ENCODE measurements around the gene MINDY4.
A peak's percentile ranks its signal among the peaks of the same experiment; 100 is the strongest.

The MINDY4 gene

DNA sequence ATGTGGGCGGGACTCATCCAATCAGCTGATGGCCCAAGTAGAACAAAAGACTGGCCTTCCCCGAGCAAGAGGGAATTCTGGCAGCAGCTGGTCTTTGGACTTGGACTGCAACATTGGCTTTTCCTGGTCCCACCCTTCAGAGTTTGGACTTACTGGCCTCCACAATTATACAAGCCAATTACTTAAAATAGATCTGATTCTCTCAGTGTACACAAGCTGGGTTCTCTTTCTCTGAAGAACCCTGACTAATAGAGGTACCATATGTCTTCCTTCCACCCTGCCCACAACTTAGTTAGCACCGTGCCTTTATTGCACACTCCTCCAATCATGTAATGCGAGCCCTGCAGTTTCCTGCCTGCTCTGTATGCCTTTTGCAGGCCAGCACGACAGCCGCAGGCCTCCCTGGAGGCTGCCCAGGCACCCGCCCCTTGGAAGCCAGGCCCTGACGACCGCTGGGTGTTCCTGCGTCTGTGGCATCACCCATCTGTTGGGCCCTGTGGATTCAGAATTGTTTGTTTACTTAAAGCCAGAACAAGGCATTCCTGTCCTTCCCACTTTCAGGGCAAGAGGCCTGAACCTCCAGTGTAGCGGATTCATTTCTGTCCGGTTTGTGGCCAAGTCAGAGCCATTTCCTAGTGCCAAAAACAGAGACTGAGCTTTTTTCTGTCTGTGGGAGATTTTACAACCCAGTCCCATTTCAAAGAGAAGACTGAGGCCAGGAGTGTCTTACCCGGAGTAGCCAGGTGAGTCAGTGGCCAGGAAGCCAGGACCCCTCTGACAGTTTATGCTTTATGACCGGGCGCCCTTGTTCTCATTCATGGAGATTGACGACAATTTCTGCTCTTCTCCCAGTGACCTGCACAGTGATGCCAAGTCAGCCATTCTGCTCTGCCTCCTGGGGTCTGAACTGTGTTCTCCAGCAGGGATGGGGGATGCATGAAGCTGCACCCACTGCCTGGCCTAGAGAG lies 20.2 kb upstream of the MINDY4 start:
- TF ChIP-seq, protein P1, sequence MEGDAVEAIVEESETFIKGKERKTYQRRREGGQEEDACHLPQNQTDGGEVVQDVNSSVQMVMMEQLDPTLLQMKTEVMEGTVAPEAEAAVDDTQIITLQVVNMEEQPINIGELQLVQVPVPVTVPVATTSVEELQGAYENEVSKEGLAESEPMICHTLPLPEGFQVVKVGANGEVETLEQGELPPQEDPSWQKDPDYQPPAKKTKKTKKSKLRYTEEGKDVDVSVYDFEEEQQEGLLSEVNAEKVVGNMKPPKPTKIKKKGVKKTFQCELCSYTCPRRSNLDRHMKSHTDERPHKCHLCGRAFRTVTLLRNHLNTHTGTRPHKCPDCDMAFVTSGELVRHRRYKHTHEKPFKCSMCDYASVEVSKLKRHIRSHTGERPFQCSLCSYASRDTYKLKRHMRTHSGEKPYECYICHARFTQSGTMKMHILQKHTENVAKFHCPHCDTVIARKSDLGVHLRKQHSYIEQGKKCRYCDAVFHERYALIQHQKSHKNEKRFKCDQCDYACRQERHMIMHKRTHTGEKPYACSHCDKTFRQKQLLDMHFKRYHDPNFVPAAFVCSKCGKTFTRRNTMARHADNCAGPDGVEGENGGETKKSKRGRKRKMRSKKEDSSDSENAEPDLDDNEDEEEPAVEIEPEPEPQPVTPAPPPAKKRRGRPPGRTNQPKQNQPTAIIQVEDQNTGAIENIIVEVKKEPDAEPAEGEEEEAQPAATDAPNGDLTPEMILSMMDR (IDR thresholded peaks at IDR 0.05) = no peak
- Histone ChIP-seq H3K4me3 (peak overlapping the region; percentile 71), H3K27ac (peak overlapping the region; percentile 75 to 94)
- DNase-seq (ENCODE audit: low spot score) = peak; percentile 92

DNA sequence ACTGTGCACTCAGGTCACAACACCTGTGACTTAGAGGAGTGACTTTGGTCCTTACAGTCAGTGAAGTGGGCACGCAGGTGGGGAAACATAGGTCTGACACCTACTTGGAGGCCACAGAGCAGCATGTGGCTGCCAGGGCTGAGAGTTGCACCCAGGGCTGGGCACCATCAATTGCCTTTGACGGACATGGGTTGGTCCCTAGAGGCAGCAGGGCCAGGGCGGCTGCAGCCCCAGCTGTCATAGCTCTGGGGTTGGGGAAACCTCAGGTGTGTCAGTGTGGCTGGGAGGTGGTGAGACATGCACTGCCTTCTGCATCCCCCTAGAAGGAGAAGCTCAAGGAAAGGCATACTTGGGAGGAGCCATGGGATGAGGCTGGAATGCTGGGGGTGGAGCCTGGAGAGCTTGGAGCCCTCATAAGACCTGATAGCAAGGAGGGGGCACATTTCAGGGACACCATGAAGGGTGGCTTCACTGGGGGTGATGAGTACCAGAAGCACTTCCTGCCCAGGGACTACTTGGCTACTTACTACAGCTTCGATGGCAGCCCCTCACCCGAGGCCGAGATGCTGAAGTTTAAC lies 19.4 kb upstream of the MINDY4 start, which contains the start of gene INMT:
INMT (plus strand) TSS at position 440 of the 578 bp plus-strand sequence; CDS start at position 456, 16 bp downstream.
- peak within 1 kb of the TSS; percentile 75 to 94 for H3K27ac ChIP-seq
- TF ChIP-seq, protein P1 (IDR thresholded peaks at IDR 0.05) = no peak
- DNase-seq (ENCODE audit: low spot score) = no peak
- H3K4me3 ChIP-seq = peak within 1 kb of the TSS; percentile 71

DNA sequence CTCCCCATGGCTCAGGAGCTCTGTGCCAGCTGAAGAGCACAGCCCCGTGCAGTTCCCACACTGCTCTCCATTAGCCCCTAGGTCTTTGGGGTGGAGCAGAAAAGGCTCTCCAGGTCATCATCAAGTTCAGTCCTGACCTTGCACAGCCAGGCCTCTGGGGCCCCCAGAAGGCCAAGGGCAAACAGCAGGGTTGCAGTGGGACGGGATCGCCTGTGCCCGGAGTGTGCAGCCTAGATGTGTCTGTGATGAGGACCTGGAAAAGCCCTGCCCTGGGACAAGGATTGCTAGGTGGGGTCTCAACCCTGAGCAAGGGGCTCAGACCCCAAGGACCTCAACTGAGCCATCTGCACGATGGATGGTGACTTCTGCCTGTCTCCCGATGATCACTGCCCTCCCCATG lies 18.7 kb upstream of the MINDY4 start:
- H3K27ac ChIP-seq = peak overlapping the region; percentile 75 to 94
- DNase-seq (ENCODE audit: low spot score) = no peak
- H3K4me3 ChIP-seq = peak overlapping the region; percentile 71
- TF ChIP-seq, protein P1 (IDR thresholded peaks at IDR 0.05) = no peak

DNA sequence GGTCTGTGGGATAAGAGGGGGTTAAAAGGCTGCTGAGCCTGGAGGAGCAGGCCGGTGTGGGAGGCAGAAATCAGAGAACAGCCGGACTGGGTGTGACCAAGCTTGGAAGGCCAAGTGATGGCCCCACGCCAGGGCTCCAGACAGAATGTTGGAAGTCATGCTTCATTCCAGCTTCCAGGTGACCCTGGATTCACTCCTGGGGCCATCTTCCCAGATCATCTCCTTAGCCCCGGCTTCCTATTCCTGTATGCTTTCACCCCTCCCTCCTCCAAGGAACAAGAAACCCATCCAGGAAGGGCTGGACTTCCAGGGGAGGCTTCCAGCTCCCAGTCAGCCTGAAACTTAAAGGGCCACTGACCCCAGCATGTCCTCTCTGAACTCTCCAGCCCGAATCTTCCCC lies 18.2 kb upstream of the MINDY4 start:
- peak overlapping the region; percentile 71 for H3K4me3 ChIP-seq
- peak; percentile 84 for DNase-seq (ENCODE audit: low spot score)
- TF ChIP-seq, protein P1 (IDR thresholded peaks at IDR 0.05) = no peak
- peak overlapping the region; percentile 75 to 94 for H3K27ac ChIP-seq

DNA sequence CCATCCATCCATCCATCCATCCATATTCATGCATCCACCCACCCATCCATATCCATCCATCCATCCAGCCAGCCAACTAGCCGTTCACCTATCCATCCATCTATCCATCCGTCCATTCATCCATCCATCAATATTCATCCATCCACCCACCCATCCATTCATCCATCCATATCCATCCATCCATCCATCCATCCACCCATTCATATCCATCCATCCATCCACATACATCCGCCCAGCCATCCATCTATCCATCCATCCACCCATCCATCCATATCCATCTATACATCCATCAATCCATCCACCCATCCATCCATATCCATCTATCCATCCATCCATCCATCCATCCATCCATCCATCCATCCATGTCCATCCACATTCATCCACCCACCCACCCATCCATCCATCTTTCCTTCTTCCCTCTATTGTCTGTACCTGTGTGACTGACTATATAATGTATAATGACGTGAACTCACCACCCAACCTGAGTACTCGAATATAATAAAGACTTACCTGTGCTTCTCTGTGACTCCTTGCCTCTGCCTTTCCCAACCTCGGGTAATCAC lies 16.8 kb upstream of the MINDY4 start:
- DNase-seq (ENCODE audit: low spot score) = no peak
- Histone ChIP-seq H3K4me3 (peak overlapping the region; percentile 71), H3K27ac (peak overlapping the region; percentile 75 to 94)
- TF ChIP-seq, protein P1 (IDR thresholded peaks at IDR 0.05) = no peak

DNA sequence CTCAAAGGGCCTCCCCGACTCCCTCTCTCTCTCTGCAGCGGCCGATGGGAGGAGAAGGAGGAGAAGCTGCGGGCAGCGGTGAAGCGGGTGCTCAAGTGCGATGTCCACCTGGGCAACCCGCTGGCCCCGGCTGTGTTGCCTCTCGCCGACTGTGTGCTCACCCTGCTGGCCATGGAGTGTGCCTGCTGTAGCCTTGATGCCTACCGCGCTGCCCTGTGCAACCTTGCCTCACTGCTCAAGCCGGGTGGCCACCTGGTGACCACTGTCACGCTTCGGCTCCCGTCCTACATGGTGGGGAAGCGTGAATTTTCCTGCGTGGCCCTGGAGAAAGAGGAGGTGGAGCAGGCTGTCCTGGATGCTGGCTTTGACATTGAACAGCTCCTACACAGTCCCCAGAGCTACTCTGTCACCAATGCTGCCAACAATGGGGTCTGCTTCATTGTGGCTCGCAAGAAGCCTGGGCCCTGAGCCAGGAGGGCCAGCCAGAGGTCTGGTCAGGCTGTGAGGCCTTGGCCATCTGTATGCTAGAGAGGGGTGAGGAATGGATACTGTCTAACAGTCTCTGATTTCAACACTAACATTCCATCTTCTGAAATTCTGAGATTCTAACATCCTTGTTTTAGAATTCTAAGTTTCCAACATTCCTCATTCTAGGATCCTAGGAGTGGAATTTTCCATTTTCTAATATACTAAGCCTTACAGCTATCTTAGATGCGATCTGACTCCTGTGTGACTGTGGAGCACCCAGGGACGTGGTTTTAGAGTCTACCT lies 15.6 kb upstream of the MINDY4 start:
- Histone ChIP-seq H3K4me3 (peak overlapping the region; percentile 71), H3K27ac (peak overlapping the region; percentile 74 to 85)
- TF ChIP-seq, protein P1 (IDR thresholded peaks at IDR 0.05) = no peak
- peak; percentile 82 for DNase-seq (ENCODE audit: low spot score)

All from coronary artery (tissue), 2 donors.